GM21360 (cell line): Measurements from ENCODE around the gene KTN1.

ENCODE experiments used
- ATAC-seq: cut with Tn5 transposase; IDR thresholded peaks from one replicate; pipeline ENCODE4 v1.9.1; 2021; ENCODE audit warnings: mild to moderate bottlenecking, moderate library complexity; ENCODE audit not compliant: unreplicated experiment

KTN1 gene

GRCh38 chr14:55579724-55580469 lies at the start of gene KTN1:
Gene KTN1 (plus strand): TSS chr14:55580207. CDS start chr14:55612049, 31,842 bp downstream.
- ATAC-seq: peak; percentile 80

- ATAC-seq: no peak
Measured at GRCh38 chr14:55530464-55530863, 49.5 kb upstream of the KTN1 start.

GRCh38 chr14:55532645-55533344 lies 47.2 kb upstream of the KTN1 start:
- no peak for ATAC-seq

GRCh38 chr14:55533960-55534359 lies 46.0 kb upstream of the KTN1 start:
- ATAC-seq: no peak

- ATAC-seq: no peak
Measured at GRCh38 chr14:55535516-55536203, 44.3 kb upstream of the KTN1 start.

- no peak for ATAC-seq
Measured at GRCh38 chr14:55536204-55536708, 43.8 kb upstream of the KTN1 start.

- ATAC-seq: no peak
Measured at GRCh38 chr14:55537782-55538181, 42.2 kb upstream of the KTN1 start.

GRCh38 chr14:55539975-55540374 lies 40.0 kb upstream of the KTN1 start:
- ATAC-seq: no peak

- ATAC-seq: no peak
Measured at GRCh38 chr14:55540847-55541773, 38.9 kb upstream of the KTN1 start.

- ATAC-seq: no peak
Measured at GRCh38 chr14:55545779-55546178, 34.2 kb upstream of the KTN1 start.

- no peak for ATAC-seq
Measured at GRCh38 chr14:55546212-55546874, 33.7 kb upstream of the KTN1 start.

GRCh38 chr14:55547650-55548315 lies 32.2 kb upstream of the KTN1 start:
- no peak for ATAC-seq

- no peak for ATAC-seq
Measured at GRCh38 chr14:55553791-55554190, 26.2 kb upstream of the KTN1 start.

GRCh38 chr14:55556929-55557623 lies 22.9 kb upstream of the KTN1 start:
- no peak for ATAC-seq

- ATAC-seq: no peak
Measured at GRCh38 chr14:55562135-55562534, 17.9 kb upstream of the KTN1 start.

GRCh38 chr14:55568618-55569017 lies 11.4 kb upstream of the KTN1 start:
- ATAC-seq: no peak

GRCh38 chr14:55571125-55571889 lies 8.7 kb upstream of the KTN1 start:
- peak; percentile 85 for ATAC-seq

GRCh38 chr14:55572578-55572977 lies 7.4 kb upstream of the KTN1 start:
- no peak for ATAC-seq
